C4-2B (cell line): ENCODE results near the gene MAD2L1BP.

Experiments used
- ZFX ChIP-seq: fragments of 450-650 bp; IDR thresholded peaks from 2 replicates; pipeline ENCODE4 v1.6.1; 2017
- TF ChIP-seq, protein P1 (sequence below): fragments of 450-650 bp; conservative IDR thresholded peaks from 2 replicates; pipeline ENCODE4 v1.5.1; 2017; ENCODE audit warnings: mild to moderate bottlenecking

DNA sequence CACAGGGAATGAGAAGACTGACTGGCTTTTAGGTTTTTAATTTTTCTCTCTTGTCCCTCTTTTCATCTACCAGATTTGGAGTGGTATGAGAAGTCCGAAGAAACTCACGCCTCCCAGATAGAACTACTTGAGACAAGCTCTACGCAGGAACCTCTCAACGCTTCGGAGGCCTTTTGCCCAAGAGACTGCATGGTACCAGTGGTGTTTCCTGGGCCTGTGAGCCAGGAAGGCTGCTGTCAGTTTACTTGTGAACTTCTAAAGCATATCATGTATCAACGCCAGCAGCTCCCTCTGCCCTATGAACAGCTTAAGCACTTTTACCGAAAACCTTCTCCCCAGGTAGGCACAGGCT lies 644 bp downstream of the MAD2L1BP start:
- TF ChIP-seq, protein P1, sequence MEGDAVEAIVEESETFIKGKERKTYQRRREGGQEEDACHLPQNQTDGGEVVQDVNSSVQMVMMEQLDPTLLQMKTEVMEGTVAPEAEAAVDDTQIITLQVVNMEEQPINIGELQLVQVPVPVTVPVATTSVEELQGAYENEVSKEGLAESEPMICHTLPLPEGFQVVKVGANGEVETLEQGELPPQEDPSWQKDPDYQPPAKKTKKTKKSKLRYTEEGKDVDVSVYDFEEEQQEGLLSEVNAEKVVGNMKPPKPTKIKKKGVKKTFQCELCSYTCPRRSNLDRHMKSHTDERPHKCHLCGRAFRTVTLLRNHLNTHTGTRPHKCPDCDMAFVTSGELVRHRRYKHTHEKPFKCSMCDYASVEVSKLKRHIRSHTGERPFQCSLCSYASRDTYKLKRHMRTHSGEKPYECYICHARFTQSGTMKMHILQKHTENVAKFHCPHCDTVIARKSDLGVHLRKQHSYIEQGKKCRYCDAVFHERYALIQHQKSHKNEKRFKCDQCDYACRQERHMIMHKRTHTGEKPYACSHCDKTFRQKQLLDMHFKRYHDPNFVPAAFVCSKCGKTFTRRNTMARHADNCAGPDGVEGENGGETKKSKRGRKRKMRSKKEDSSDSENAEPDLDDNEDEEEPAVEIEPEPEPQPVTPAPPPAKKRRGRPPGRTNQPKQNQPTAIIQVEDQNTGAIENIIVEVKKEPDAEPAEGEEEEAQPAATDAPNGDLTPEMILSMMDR, result no peak
- TF ChIP-seq ZFX, result no peak
